GM12872 (cell line): ENCODE measurements around the gene CASP4.

Experiments used
- CTCF ChIP-seq: IDR thresholded peaks from 3 replicates; pipeline ENCODE4 v1.5.1; 2011; ENCODE audit warnings: low read depth, mild to moderate bottlenecking, low read length, moderate library complexity; ENCODE audit not compliant: insufficient read depth

Gene CASP4

GRCh38 chr11:104968355-104968855 lies at the start of gene CASP4:
CASP4 (minus strand) TSS chr11:104968574; CDS start chr11:104968525, 49 bp downstream.
- TF ChIP-seq CTCF: no peak

GRCh38 chr11:105007463-105007862 lies 39.1 kb upstream of the CASP4 start:
- no peak for TF ChIP-seq CTCF

GRCh38 chr11:105005451-105005845 lies 37.1 kb upstream of the CASP4 start:
- no peak for TF ChIP-seq CTCF

GRCh38 chr11:105004021-105004420 lies 35.6 kb upstream of the CASP4 start:
- TF ChIP-seq CTCF: no peak

GRCh38 chr11:105003151-105003550 lies 34.8 kb upstream of the CASP4 start:
- no peak for TF ChIP-seq CTCF

- TF ChIP-seq CTCF: peak; percentile 90
Measured at GRCh38 chr11:105000797-105001196, 32.4 kb upstream of the CASP4 start.

- TF ChIP-seq CTCF: peak; percentile 37; the same call in 2 of the 3 replicates
Measured at GRCh38 chr11:105000167-105000566, 31.8 kb upstream of the CASP4 start.
